Measurements from ENCODE around the gene C6orf15. TPM values are rescaled to one million over a fixed set of nuclear protein-coding genes. Genes with fewer than 3 reads are reported as not detected.

The C6orf15 gene
- total RNA-seq, 2 experiments from 2014 or later: not detected

GRCh38 chr6:31126396-31127175, 14.2 kb upstream of the C6orf15 start:
- intact Hi-C loops (cut with DNase I, micrococcal nuclease): loop anchor here in 1 of 2 experiments (5.0 kb wide), 1 partner anchor 209 kb away; no protein-coding TSS in a partner anchor
- no peak overlapping the region for H3K4me3 Mint-ChIP-seq
- Histone ChIP-seq H3K36me3 (ENCODE audit: insufficient read depth, low read length) (no peaks in the 10 kb centered on the region), H3K27ac (ENCODE audit: low read depth in 1 of 2, low read length in 2 of 2) (no peak overlapping the region), H3K4me3 (ENCODE audit: low read length) (no peak overlapping the region), H3K9me3 (ENCODE audit: control insufficient read depth in 1 of 2, insufficient read depth in 1 of 2, low read length in 2 of 2) (no peaks in the 10 kb centered on the region), H3K27me3 (ENCODE audit: control insufficient read depth in 1 of 2, insufficient read depth in 2 of 2, low read length in 2 of 2) (no peaks in the 10 kb centered on the region), H3K4me1 (ENCODE audit: insufficient read depth, low read length) (peaks cover 8% of the 10 kb centered on the region)
- no peaks in the 10 kb centered on the region for H3K36me3 Mint-ChIP-seq (ENCODE audit: low read depth)
- peaks cover 6% of the 10 kb centered on the region for H3K4me1 Mint-ChIP-seq (ENCODE audit: low read depth)
- TF ChIP-seq CTCF (IDR thresholded peaks at IDR 0.05): no peak
- no peak for ATAC-seq (ENCODE audit: poor library complexity)
- no peaks in the 10 kb centered on the region for H3K9me3 Mint-ChIP-seq
- peaks cover 6% of the 10 kb centered on the region for H3K27me3 Mint-ChIP-seq
- ChIA-PET POLR2A (interaction anchor here (0.6 kb wide), 1 partner anchor 491 kb away, joined by 8 read pairs; no protein-coding TSS in a partner anchor), CTCF (interaction anchor here (1.1 kb wide), 1 partner anchor 66 kb away, joined by 3 read pairs; no protein-coding TSS in a partner anchor)
- no peak for DNase-seq
- no peak overlapping the region for H3K27ac Mint-ChIP-seq

GRCh38 chr6:31125586-31126363, 13.4 kb upstream of the C6orf15 start:
- ChIA-PET CTCF (no interaction called here), POLR2A (interaction anchor here (1.0 kb wide), 1 partner anchor 31 kb away, joined by 3 read pairs; no protein-coding TSS in a partner anchor)
- Histone ChIP-seq H3K9me3 (ENCODE audit: control insufficient read depth in 1 of 2, insufficient read depth in 1 of 2, low read length in 2 of 2) (no peaks in the 10 kb centered on the region), H3K27ac (ENCODE audit: low read depth in 1 of 2, low read length in 2 of 2) (no peak overlapping the region), H3K4me1 (ENCODE audit: insufficient read depth, low read length) (peaks cover 8% of the 10 kb centered on the region), H3K27me3 (ENCODE audit: control insufficient read depth in 1 of 2, insufficient read depth in 2 of 2, low read length in 2 of 2) (no peaks in the 10 kb centered on the region), H3K36me3 (ENCODE audit: insufficient read depth, low read length) (no peaks in the 10 kb centered on the region), H3K4me3 (ENCODE audit: low read length) (no peak overlapping the region)
- Mint-ChIP-seq H3K27ac (no peak overlapping the region), H3K27me3 (peaks cover 6% of the 10 kb centered on the region), H3K36me3 (ENCODE audit: low read depth) (no peaks in the 10 kb centered on the region), H3K4me1 (ENCODE audit: low read depth) (peaks cover 6% of the 10 kb centered on the region), H3K4me3 (no peak overlapping the region), H3K9me3 (no peaks in the 10 kb centered on the region)
- intact Hi-C loops (cut with DNase I, micrococcal nuclease): loop anchor here in 1 of 2 experiments (5.0 kb wide), 1 partner anchor 208 kb away; no protein-coding TSS in a partner anchor
- no peak for DNase-seq
- TF ChIP-seq CTCF (IDR thresholded peaks at IDR 0.05): no peak
- no peak for ATAC-seq (ENCODE audit: poor library complexity)

- Mint-ChIP-seq H3K27me3 (peaks cover 6% of the 10 kb centered on the region), H3K4me1 (ENCODE audit: low read depth) (peaks cover 6% of the 10 kb centered on the region), H3K36me3 (ENCODE audit: low read depth) (no peaks in the 10 kb centered on the region), H3K4me3 (no peak overlapping the region), H3K27ac (no peak overlapping the region), H3K9me3 (no peaks in the 10 kb centered on the region)
- ChIA-PET POLR2A (interaction anchor here (0.7 to 1.0 kb wide), 2 partner anchors 30 to 252 kb away, joined by 3 read pairs; no protein-coding TSS in a partner anchor), CTCF (no interaction called here)
- intact Hi-C loops (cut with DNase I, micrococcal nuclease): loop anchor here in 1 of 2 experiments (5.0 kb wide), 1 partner anchor 208 kb away; no protein-coding TSS in a partner anchor
- no peaks in the 10 kb centered on the region for H3K9me3 ChIP-seq (ENCODE audit: control insufficient read depth in 1 of 2, insufficient read depth in 1 of 2, low read length in 2 of 2)
- DNase-seq (no peak), ATAC-seq (ENCODE audit: poor library complexity) (no peak)
- H3K4me1 ChIP-seq (ENCODE audit: insufficient read depth, low read length): peaks cover 8% of the 10 kb centered on the region
- no peaks in the 10 kb centered on the region for H3K27me3 ChIP-seq (ENCODE audit: control insufficient read depth in 1 of 2, insufficient read depth in 2 of 2, low read length in 2 of 2)
- no peak overlapping the region for H3K27ac ChIP-seq (ENCODE audit: low read depth in 1 of 2, low read length in 2 of 2)
- H3K4me3 ChIP-seq (ENCODE audit: low read length): no peak overlapping the region
- H3K36me3 ChIP-seq (ENCODE audit: insufficient read depth, low read length): no peaks in the 10 kb centered on the region
- TF ChIP-seq CTCF (IDR thresholded peaks at IDR 0.05): no peak
Measured at GRCh38 chr6:31125162-31125561, 12.8 kb upstream of the C6orf15 start.

Measured in CD4-positive, alpha-beta T cell (primary cell).